KMS-11 (cell line): ENCODE data around the gene ACTL6A.

Experiments used
- H2AFZ ChIP-seq: fragments of 200-600 bp; sonication (generic); 2 replicates; pipeline ENCODE4 v1.6.1; 2016; ENCODE audit warnings: antibody characterized with exemption, mixed run types, low read depth
- H3K27ac ChIP-seq: fragments of 200-600 bp; sonication (generic); 2 replicates; pipeline ENCODE4 v1.6.1; 2016; ENCODE audit warnings: mild to moderate bottlenecking, mixed run types
- H3K27me3 ChIP-seq: fragments of 200-600 bp; sonication (generic); 2 replicates; pipeline ENCODE4 v1.6.1; 2017; ENCODE audit warnings: mild to moderate bottlenecking, low read depth, mixed run types, moderate library complexity; ENCODE audit not compliant: insufficient read depth
- H3K36me3 ChIP-seq: fragments of 200-600 bp; sonication (generic); 2 replicates; pipeline ENCODE4 v1.6.1; 2017; ENCODE audit warnings: mild to moderate bottlenecking, mixed run types; ENCODE audit not compliant: insufficient read depth
- H3K4me1 ChIP-seq: fragments of 200-600 bp; sonication (generic); 2 replicates; pipeline ENCODE4 v1.6.1; 2016; ENCODE audit warnings: mild to moderate bottlenecking, low read depth, mixed run types; ENCODE audit not compliant: poor library complexity, severe bottlenecking
- H3K4me2 ChIP-seq: fragments of 200-600 bp; sonication (generic); 2 replicates; pipeline ENCODE4 v1.7.0; 2016; ENCODE audit warnings: mild to moderate bottlenecking, mixed run types
- H3K4me3 ChIP-seq: fragments of 200-600 bp; sonication (generic); IDR thresholded peaks from 2 replicates; pipeline ENCODE4 v1.6.1; 2017; ENCODE audit warnings: low read depth, low read length, mixed read lengths; ENCODE audit not compliant: insufficient read depth
- H3K79me2 ChIP-seq: fragments of 200-600 bp; sonication (generic); 2 replicates; pipeline ENCODE4 v1.6.1; 2016; ENCODE audit warnings: low read depth, mixed run types; ENCODE audit not compliant: insufficient read depth
- H3K9ac ChIP-seq: fragments of 200-600 bp; sonication (generic); 2 replicates; pipeline ENCODE4 v1.6.1; 2016; ENCODE audit warnings: mild to moderate bottlenecking, mixed run types
- H4K20me1 ChIP-seq: fragments of 200-600 bp; sonication (generic); 2 replicates; pipeline ENCODE4 v1.6.1; 2016; ENCODE audit warnings: mild to moderate bottlenecking, mixed run types; ENCODE audit not compliant: insufficient read depth
- CTCF ChIP-seq: fragments of 200-600 bp; sonication (generic); conservative IDR thresholded peaks from 2 replicates; pipeline ENCODE4 v1.6.1; 2017; ENCODE audit warnings: low read depth, mild to moderate bottlenecking, antibody characterized with exemption, low read length, moderate library complexity, mixed read lengths

ACTL6A gene

GRCh38 chr3:179528772-179529171, 34.0 kb upstream of the ACTL6A start:
- Histone ChIP-seq H3K79me2 (no peaks in the 10 kb centered on the region), H4K20me1 (no peaks in the 10 kb centered on the region), H3K27ac (no peak overlapping the region), H3K4me3 (no peak overlapping the region), H3K4me2 (no peak overlapping the region), H3K36me3 (no peaks in the 10 kb centered on the region), H3K4me1 (no peaks in the 10 kb centered on the region), H2AFZ (no peak overlapping the region), H3K9ac (no peak overlapping the region), H3K27me3 (no peaks in the 10 kb centered on the region)
- TF ChIP-seq CTCF, result no peak

GRCh38 chr3:179531576-179531975, 31.1 kb upstream of the ACTL6A start:
- H4K20me1 ChIP-seq, result no peaks in the 10 kb centered on the region
- no peak overlapping the region for H2AFZ ChIP-seq
- no peaks in the 10 kb centered on the region for H3K79me2 ChIP-seq
- H3K4me2 ChIP-seq, result no peak overlapping the region
- H3K9ac ChIP-seq, result no peak overlapping the region
- no peak for TF ChIP-seq CTCF
- H3K4me1 ChIP-seq, result no peaks in the 10 kb centered on the region
- no peak overlapping the region for H3K27ac ChIP-seq
- no peak overlapping the region for H3K4me3 ChIP-seq
- H3K36me3 ChIP-seq, result no peaks in the 10 kb centered on the region
- no peaks in the 10 kb centered on the region for H3K27me3 ChIP-seq

- no peaks in the 10 kb centered on the region for H3K27me3 ChIP-seq
- H3K79me2 ChIP-seq, result no peaks in the 10 kb centered on the region
- H2AFZ ChIP-seq, result no peak overlapping the region
- H3K27ac ChIP-seq, result no peak overlapping the region
- no peak for TF ChIP-seq CTCF
- H3K9ac ChIP-seq, result no peak overlapping the region
- no peaks in the 10 kb centered on the region for H3K36me3 ChIP-seq
- H3K4me2 ChIP-seq, result no peak overlapping the region
- H3K4me3 ChIP-seq, result no peak overlapping the region
- H4K20me1 ChIP-seq, result no peaks in the 10 kb centered on the region
- no peaks in the 10 kb centered on the region for H3K4me1 ChIP-seq
Measured at GRCh38 chr3:179533274-179533673, 29.5 kb upstream of the ACTL6A start.

GRCh38 chr3:179536256-179536655, 26.5 kb upstream of the ACTL6A start:
- Histone ChIP-seq H3K9ac (no peak overlapping the region), H3K79me2 (no peaks in the 10 kb centered on the region), H3K27ac (no peak overlapping the region), H3K4me2 (no peak overlapping the region), H2AFZ (no peak overlapping the region), H3K27me3 (no peaks in the 10 kb centered on the region), H3K4me1 (no peaks in the 10 kb centered on the region), H3K4me3 (no peak overlapping the region), H4K20me1 (no peaks in the 10 kb centered on the region), H3K36me3 (no peaks in the 10 kb centered on the region)
- TF ChIP-seq CTCF, result no peak

GRCh38 chr3:179541094-179541493, 21.6 kb upstream of the ACTL6A start:
- Histone ChIP-seq H3K4me2 (no peak overlapping the region), H3K4me3 (no peak overlapping the region), H3K9ac (no peak overlapping the region), H4K20me1 (no peaks in the 10 kb centered on the region), H3K36me3 (no peaks in the 10 kb centered on the region), H3K27ac (no peak overlapping the region), H2AFZ (no peak overlapping the region), H3K79me2 (no peaks in the 10 kb centered on the region), H3K27me3 (no peaks in the 10 kb centered on the region), H3K4me1 (no peaks in the 10 kb centered on the region)
- TF ChIP-seq CTCF, result no peak
